H1 (cell line): ENCODE results near the gene UGT1A9. TPM values are rescaled to one million over a fixed set of nuclear protein-coding genes. Genes with fewer than 3 reads are reported as not detected.

Experiments used
- CTCF ChIA-PET: fragments of 300-600 bp; sonication (Branson Sonifier 250); formaldehyde crosslinking; loops from one replicate; lab custom pipeline; 2021; ENCODE audit not compliant: partially characterized antibody; lab: Charles Lee
- POLR2A ChIA-PET: fragments of 300-600 bp; sonication (Branson Sonifier 250); formaldehyde crosslinking; loops from one replicate; lab custom pipeline; 2021; ENCODE audit warnings: inconsistent platforms; ENCODE audit not compliant: partially characterized antibody; lab: Charles Lee
- DNase-seq, 2 experiments: peaks; one replicate each; pipeline versions ENCODE4 v3.0.0 to v3.0.0-alpha.2; 2010 to 2022; ENCODE audit warnings: low spot score in 2 of 2, low read depth in 1 of 2, mixed read lengths in 1 of 2
- FAIRE-seq: peaks from 2 replicates; lab custom pipeline; 2011; peaks lifted over from hg19 to GRCh38; lab: Jason Lieb, UNC
- H2AFZ ChIP-seq: 2 replicates; pipeline ENCODE4 v1.8.1; 2012; ENCODE audit warnings: low read length, inconsistent platforms
- H2AK5ac ChIP-seq: 2 replicates; pipeline ENCODE4 v1.6.1; 2013; ENCODE audit warnings: low read depth, low read length
- H2BK120ac ChIP-seq: replicated peaks from 2 replicates; pipeline ENCODE3; 2013; ENCODE audit warnings: low read depth, low read length, inconsistent platforms
- H2BK12ac ChIP-seq: 2 replicates; pipeline ENCODE4 v1.6.1; 2013; ENCODE audit warnings: low read depth, low read length
- H2BK15ac ChIP-seq: 2 replicates; pipeline ENCODE4 v1.6.1; 2013; ENCODE audit warnings: low read length
- H2BK20ac ChIP-seq: 2 replicates; pipeline ENCODE4 v1.6.1; 2013; ENCODE audit warnings: low read length
- H2BK5ac ChIP-seq: 2 replicates; pipeline ENCODE4 v1.6.1; 2013; ENCODE audit warnings: low read depth, low read length
- H3K14ac ChIP-seq: 2 replicates; pipeline ENCODE4 v1.6.1; 2013; ENCODE audit warnings: inconsistent platforms; ENCODE audit not compliant: insufficient read length
- H3K18ac ChIP-seq: 2 replicates; pipeline ENCODE4 v1.6.1; 2013; ENCODE audit warnings: low read length; ENCODE audit errors: extremely low read depth
- H3K23ac ChIP-seq: 2 replicates; pipeline ENCODE4 v1.6.1; 2013; ENCODE audit warnings: inconsistent platforms; ENCODE audit not compliant: insufficient read length
- H3K23me2 ChIP-seq: 2 replicates; pipeline ENCODE4 v1.6.1; 2013; ENCODE audit warnings: low read depth, low read length
- H3K27ac ChIP-seq: 2 replicates; pipeline ENCODE4 v1.6.1; 2011; ENCODE audit warnings: low read depth, low read length, inconsistent platforms
- H3K27me3 ChIP-seq, 4 experiments: replicated peaks in 1 of 4; 1 replicate in 1 of 4; 2 replicates in 3 of 4; pipeline versions ENCODE4 v1.6.1 to v1.8.1; 2011 to 2013; ENCODE audit warnings: low read length in 3 of 4, mild to moderate bottlenecking in 3 of 4, inconsistent platforms in 2 of 4, mixed read lengths in 2 of 4, moderate library complexity in 1 of 4; ENCODE audit not compliant: control insufficient read depth in 3 of 4, insufficient read depth in 3 of 4; ENCODE audit errors: extremely low read depth in 1 of 4
- H3K36me3 ChIP-seq, 4 experiments: 2 replicates each; pipeline versions ENCODE4 v1.6.1 to v1.8.1; 2011 to 2013; ENCODE audit warnings: mild to moderate bottlenecking in 4 of 4, low read length in 3 of 4, moderate library complexity in 2 of 4, control low read depth in 1 of 4, inconsistent platforms in 1 of 4; ENCODE audit not compliant: insufficient read depth in 4 of 4, control insufficient read depth in 2 of 4
- H3K4ac ChIP-seq: replicated peaks from 2 replicates; pipeline ENCODE3; 2013; ENCODE audit warnings: low read length, low read depth, mixed read lengths, inconsistent platforms; ENCODE audit not compliant: insufficient read length
- H3K4me1 ChIP-seq, 4 experiments: replicated peaks in 1 of 4; 1 replicate in 1 of 4; 2 replicates in 3 of 4; pipeline versions ENCODE4 v1.6.1 to v1.8.1; 2011 to 2013; ENCODE audit warnings: low read length in 3 of 4, inconsistent platforms in 2 of 4, mixed read lengths in 1 of 4; ENCODE audit not compliant: insufficient read depth in 4 of 4, control insufficient read depth in 3 of 4
- H3K4me2 ChIP-seq, 2 experiments: 2 replicates each; pipeline versions ENCODE4 v1.6.1 to v1.8.1; 2011 to 2013; ENCODE audit warnings: low read depth in 2 of 2, low read length in 2 of 2, control low read depth in 1 of 2, inconsistent platforms in 1 of 2, mild to moderate bottlenecking in 1 of 2; ENCODE audit not compliant: insufficient read depth in 1 of 2
- H3K4me3 ChIP-seq, 4 experiments: fragments of 200-600, 300-600 bp in 1 of 4; sonication (generic), shearing (Covaris generic), sonication (Bioruptor Twin) in 1 of 4; 2 replicates each; pipeline versions ENCODE4 v1.5.1 to v1.8.1; 2011 to 2016; ENCODE audit warnings: low read length in 4 of 4, low read depth in 3 of 4, control low read depth in 2 of 4, inconsistent platforms in 2 of 4, mild to moderate bottlenecking in 2 of 4, mixed read lengths in 1 of 4, moderate library complexity in 1 of 4; ENCODE audit not compliant: insufficient read depth in 2 of 4; ENCODE audit errors: extremely low read depth in 1 of 4
- H3K56ac ChIP-seq: replicated peaks from 2 replicates; pipeline ENCODE3; 2013; ENCODE audit warnings: low read depth, mild to moderate bottlenecking, mixed read lengths, low read length, inconsistent platforms; ENCODE audit not compliant: insufficient read length
- H3K79me1 ChIP-seq: 2 replicates; pipeline ENCODE4 v1.6.1; 2013; ENCODE audit warnings: low read depth, low read length, control low read depth
- H3K79me2 ChIP-seq, 2 experiments: 2 replicates each; pipeline versions ENCODE4 v1.6.1 to v1.8.1; 2012 to 2013; ENCODE audit warnings: low read length in 2 of 2, mild to moderate bottlenecking in 2 of 2, inconsistent platforms in 1 of 2; ENCODE audit not compliant: insufficient read depth in 2 of 2, control insufficient read depth in 1 of 2
- H3K9ac ChIP-seq, 4 experiments: replicated peaks in 1 of 4; 1 replicate in 1 of 4; 2 replicates in 3 of 4; pipeline versions ENCODE4 v1.6.1 to v1.8.1; 2011 to 2013; ENCODE audit warnings: low read depth in 3 of 4, low read length in 3 of 4, control low read depth in 2 of 4, mild to moderate bottlenecking in 2 of 4, moderate library complexity in 2 of 4, inconsistent platforms in 1 of 4; ENCODE audit errors: extremely low read depth in 1 of 4
- H3K9me3 ChIP-seq, 2 experiments: 2 replicates each; pipeline versions ENCODE4 v1.6.1 to v1.8.1; 2012 to 2013; ENCODE audit warnings: mild to moderate bottlenecking in 2 of 2, moderate library complexity in 2 of 2, control low read depth in 1 of 2, inconsistent platforms in 1 of 2, low read depth in 1 of 2, low read length in 1 of 2, mixed read lengths in 1 of 2; ENCODE audit not compliant: insufficient read depth in 2 of 2
- H4K20me1 ChIP-seq, 2 experiments: replicated peaks in 1 of 2; 2 replicates each; pipeline versions ENCODE3 to v1.8.1; 2011 to 2013; ENCODE audit warnings: inconsistent platforms in 2 of 2, low read length in 2 of 2, mild to moderate bottlenecking in 1 of 2; ENCODE audit not compliant: insufficient read depth in 2 of 2, control insufficient read depth in 1 of 2
- H4K5ac ChIP-seq: 2 replicates; pipeline ENCODE4 v1.6.1; 2013; ENCODE audit warnings: low read length, low read depth, mixed read lengths, inconsistent platforms; ENCODE audit not compliant: insufficient read length
- H4K8ac ChIP-seq: 2 replicates; pipeline ENCODE4 v1.8.0; 2013; ENCODE audit warnings: mild to moderate bottlenecking, moderate library complexity, low read length, inconsistent platforms; ENCODE audit not compliant: insufficient read depth; ENCODE audit errors: extremely low read depth
- H4K91ac ChIP-seq: replicated peaks from 2 replicates; pipeline ENCODE3; 2013; ENCODE audit warnings: low read length, mixed read lengths, inconsistent platforms; ENCODE audit not compliant: insufficient read length
- EZH2 ChIP-seq: fragments of 200-600 bp; sonication (generic); IDR thresholded peaks from 2 replicates; pipeline ENCODE4 v1.7.1; 2012; ENCODE audit warnings: low read depth, mild to moderate bottlenecking, moderate library complexity, low read length, inconsistent platforms; ENCODE audit not compliant: severe bottlenecking
- NRF1 ChIP-seq: IDR thresholded peaks from 2 replicates; pipeline ENCODE4 v1.6.1; 2011; ENCODE audit warnings: mild to moderate bottlenecking, low read depth, low read length, improper control_type of control experiment
- RNF2 ChIP-seq: fragments of 200-900, 300-1000 bp; sonication (generic); IDR thresholded peaks from 2 replicates; pipeline ENCODE4 v1.7.1; 2016; ENCODE audit warnings: borderline replicate concordance, low read depth, mild to moderate bottlenecking, antibody characterized with exemption, low read length; ENCODE audit not compliant: poor library complexity, severe bottlenecking; ENCODE audit errors: missing control alignments
- WGBS, 2 experiments: shearing (Covaris generic) in 1 of 2; methylation state at CpG; one replicate each; pipeline versions ENCODE4 v1.1.6 to v1.1.7; 2013 to 2015; ENCODE audit warnings: low lambda C conversion rate in 2 of 2, mixed read lengths in 2 of 2, inconsistent platforms in 1 of 2, low coverage in 1 of 2, missing lambda C conversion rate in 1 of 2; ENCODE audit not compliant: insufficient replicate concordance in 2 of 2, insufficient coverage in 1 of 2, insufficient read length in 1 of 2; ENCODE audit errors: extremely low coverage in 1 of 2, missing lambda C conversion rate in 1 of 2; 5-methylcytosine and 5-hydroxymethylcytosine counted together
- polyA plus RNA-seq, 7 experiments: library from polyadenylated mRNA; depleted of rRNA in 3 of 7; stranded (reverse) in 5 of 7; unstranded in 2 of 7; fragments of >200 nt in 5 of 7; fragments of 200-250 nt in 2 of 7; gene quantifications; 1 replicate in 5 of 7; 2 replicates in 1 of 7; 4 replicates in 1 of 7; pipeline versions ENCODE4 v1.2.1 to v1.2.3, GENCODE V29; 2011 to 2013; ENCODE audit warnings: missing spikeins in 2 of 7, mixed read lengths in 2 of 7
- total RNA-seq: library from RNA; stranded (reverse); fragmentation: NEBNext Ultra II Directional; extraction: Animal tissue kit (Norgen Biotek cat#: 25700); gene quantifications from 2 replicates; pipeline ENCODE4 v1.2.1, GENCODE V29; 2021
- TF ChIP-seq, protein P1 (sequence below): IDR thresholded peaks from 2 replicates; pipeline ENCODE4 v1.6.1; 2011; ENCODE audit warnings: low read length, improper control_type of control experiment

UGT1A9 gene
- total and polyA plus RNA-seq, 2 of the 8 experiments (the other 6 are each of a cell fraction or from before 2014, with no cell fraction given), result not detected

DNA sequence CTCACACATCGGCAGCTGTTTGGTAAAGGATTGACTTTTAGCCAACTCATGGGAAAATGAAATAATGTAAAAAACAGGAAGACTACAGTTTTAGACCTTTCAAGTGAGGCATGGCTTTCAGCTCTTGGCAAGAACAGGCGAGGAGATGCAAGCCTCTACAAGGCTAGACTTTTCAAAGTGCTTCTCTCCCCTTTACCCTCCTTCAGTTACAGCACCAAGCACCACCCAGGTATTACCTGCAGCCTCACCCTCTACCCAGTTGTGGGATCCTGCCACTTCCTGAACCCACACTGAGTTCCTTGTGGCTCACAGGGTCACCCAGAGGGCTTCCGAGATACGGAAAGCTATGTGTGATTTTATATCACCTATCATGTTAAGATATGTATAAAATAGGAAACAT, 20.7 kb upstream of the UGT1A9 start:
- H2AK5ac ChIP-seq, result no peak overlapping the region
- no peak overlapping the region for H4K91ac ChIP-seq
- CTCF ChIA-PET, result no interaction called here
- DNase-seq (no peak), FAIRE-seq (no peak)
- WGBS, 2 experiments, result 87% methylated on average over 4 of the region's 4 CpGs; no CpG with 5 or more reads in 1 of the 2 experiments
- no peak overlapping the region for H2BK15ac ChIP-seq
- H3K14ac ChIP-seq, result no peak overlapping the region
- H3K56ac ChIP-seq, result no peak overlapping the region
- H3K4me3 ChIP-seq, result no peak overlapping the region
- peaks cover 5 to 11% of the 10 kb centered on the region in 2 experiments; a peak in 3 of 4 replicates for H3K9me3 ChIP-seq
- H2BK12ac ChIP-seq, result no peak overlapping the region
- H3K4me1 ChIP-seq, result no peaks in the 10 kb centered on the region
- no peak overlapping the region for H3K4me2 ChIP-seq
- H3K18ac ChIP-seq, result no peak overlapping the region
- no peak overlapping the region for H2AFZ ChIP-seq
- no peak overlapping the region for H3K27ac ChIP-seq
- no peak overlapping the region for H2BK20ac ChIP-seq
- no peaks in the 10 kb centered on the region for H4K20me1 ChIP-seq
- H4K5ac ChIP-seq, result no peak overlapping the region
- H3K27me3 ChIP-seq, result no peaks in the 10 kb centered on the region
- H3K36me3 ChIP-seq, result no peaks in the 10 kb centered on the region
- TF ChIP-seq EZH2, result no peak
- TF ChIP-seq, protein P1, sequence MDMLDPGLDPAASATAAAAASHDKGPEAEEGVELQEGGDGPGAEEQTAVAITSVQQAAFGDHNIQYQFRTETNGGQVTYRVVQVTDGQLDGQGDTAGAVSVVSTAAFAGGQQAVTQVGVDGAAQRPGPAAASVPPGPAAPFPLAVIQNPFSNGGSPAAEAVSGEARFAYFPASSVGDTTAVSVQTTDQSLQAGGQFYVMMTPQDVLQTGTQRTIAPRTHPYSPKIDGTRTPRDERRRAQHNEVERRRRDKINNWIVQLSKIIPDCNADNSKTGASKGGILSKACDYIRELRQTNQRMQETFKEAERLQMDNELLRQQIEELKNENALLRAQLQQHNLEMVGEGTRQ, result no peak
- TF ChIP-seq NRF1, result no peak
- no peak for TF ChIP-seq RNF2
- H2BK5ac ChIP-seq, result no peak overlapping the region
- H3K9ac ChIP-seq, result no peak overlapping the region
- no peak overlapping the region for H4K8ac ChIP-seq
- H3K23ac ChIP-seq, result no peak overlapping the region
- POLR2A ChIA-PET, result no interaction called here
- no peaks in the 10 kb centered on the region for H3K79me2 ChIP-seq
- no peaks in the 10 kb centered on the region for H3K23me2 ChIP-seq
- no peak overlapping the region for H2BK120ac ChIP-seq
- H3K4ac ChIP-seq, result no peak overlapping the region
- H3K79me1 ChIP-seq, result no peaks in the 10 kb centered on the region
